Inflammatory macrophage (primary cell): Measurements from ENCODE around the gene WDTC1.

Experiments
- DNase-seq, 2 donors: peaks; one replicate each; pipeline ENCODE4 v3.0.0-alpha.2; 2020 to 2022

Gene WDTC1

DNA sequence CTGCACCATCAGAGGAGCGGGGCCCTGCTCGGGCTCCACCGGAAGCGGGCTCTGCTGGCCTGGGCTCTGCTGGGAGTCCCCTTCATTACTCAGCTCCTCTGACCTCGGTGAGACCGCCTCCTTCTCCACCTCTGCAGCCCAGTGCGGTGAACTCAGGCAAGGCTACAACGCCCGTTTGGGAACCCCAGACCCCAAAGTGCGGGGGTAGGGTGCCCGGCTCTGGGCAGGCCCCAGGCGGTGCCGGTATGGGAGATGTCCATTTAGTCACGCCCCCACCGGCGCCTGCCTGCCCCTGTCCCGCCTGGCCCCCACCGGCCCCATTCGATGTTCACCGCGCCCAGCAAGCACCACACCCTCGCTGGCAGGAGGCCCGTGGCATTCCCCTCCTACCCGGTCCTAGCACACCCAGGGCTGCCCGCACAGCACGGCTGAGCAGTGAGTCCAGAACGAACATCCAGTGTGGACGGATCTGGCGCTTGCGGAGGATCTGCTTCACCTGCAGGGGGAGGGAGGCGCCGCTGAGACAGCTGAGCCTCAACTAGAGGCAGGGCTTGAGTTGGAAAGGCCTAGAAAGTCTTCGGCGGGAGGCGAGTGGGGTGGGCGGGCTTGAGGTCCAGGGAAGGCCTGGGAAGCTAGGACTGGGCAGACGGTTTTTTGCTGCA is 122.3 kb downstream of the WDTC1 start:
- DNase-seq: no peak

DNA sequence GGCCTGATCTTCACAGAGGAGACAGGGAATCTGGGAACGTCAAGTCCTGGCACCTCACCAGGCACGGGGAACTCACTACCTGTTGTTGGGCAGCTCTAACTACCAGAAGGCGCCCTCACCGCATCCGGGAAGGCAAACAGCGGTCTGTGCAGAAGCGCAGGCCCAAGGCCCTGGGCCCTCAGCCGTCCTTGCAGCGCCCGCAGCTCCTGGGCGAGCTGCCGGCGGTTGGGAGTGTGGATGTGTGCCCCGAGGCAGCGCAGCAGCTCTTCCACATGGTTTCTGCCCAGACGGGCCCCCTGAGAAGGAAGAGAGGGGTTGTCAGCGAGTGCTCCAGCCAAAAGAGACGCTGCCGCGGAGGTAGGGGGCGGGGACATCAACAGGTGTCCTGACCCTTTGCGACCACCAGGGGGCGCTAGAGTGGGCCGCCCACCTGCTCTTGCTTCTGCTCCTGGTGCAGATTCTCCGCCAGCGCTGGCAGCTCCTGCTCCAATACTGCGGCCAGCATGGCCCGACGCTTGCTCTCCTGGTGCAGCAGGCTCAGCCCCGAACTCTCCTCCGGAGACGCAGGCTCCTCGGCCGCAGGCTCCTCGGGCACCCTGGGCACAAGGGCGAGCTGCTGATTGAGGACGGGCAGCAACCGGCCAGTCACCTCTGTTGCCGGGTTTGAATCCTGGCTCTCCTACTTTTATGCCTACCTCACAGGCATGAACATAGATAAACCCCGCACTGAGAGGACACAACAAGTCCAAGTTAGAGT is 123.0 kb downstream of the WDTC1 start:
- peak; percentile 61 to 78 for DNase-seq
